A549 (cell line): ENCODE results near the gene EEFSEC. TPM values are rescaled to one million over a fixed set of nuclear protein-coding genes. Genes with fewer than 3 reads are reported as not detected.

Source experiments
- ATAC-seq, 2 experiments: fragments of 200-7000 bp in 1 of 2; fragments of >200 bp in 1 of 2; cut with Nextera tagmentation in 1 of 2; cut with Tn5 transposase in 1 of 2; 3 replicates each; pipeline versions ENCODE4 v1.8.0 to v1.9.1; 2018 to 2020; ENCODE audit warnings: mild to moderate bottlenecking in 1 of 2, moderate library complexity in 1 of 2
- CTCF ChIA-PET: fragments of 300-600 bp; sonication (Branson Sonifier 250); formaldehyde crosslinking; extraction: SDS; loops from one replicate; lab custom pipeline; 2021; ENCODE audit warnings: antibody characterized with exemption, inconsistent platforms; lab: Yijun Ruan, JAX
- POLR2A ChIA-PET: fragments of 350-600 bp; formaldehyde crosslinking; extraction: SDS; loops from one replicate; lab custom pipeline; 2021; ENCODE audit warnings: antibody characterized with exemption, inconsistent platforms; lab: Yijun Ruan, JAX
- DNase-seq, 2 experiments: peaks; one replicate each; pipeline versions ENCODE4 v3.0.0 to v3.0.0-alpha.2; 2011 to 2016; ENCODE audit warnings: low read depth in 1 of 2, low spot score in 1 of 2
- FAIRE-seq: peaks from 2 replicates; lab custom pipeline; 2011; peaks lifted over from hg19 to GRCh38; lab: Jason Lieb, UNC
- H3K27ac ChIP-seq, 2 experiments: fragments of >200 bp; sonication (Bioruptor Twin); formaldehyde crosslinking; 3 replicates each; pipeline ENCODE4 v1.5.1; 2016 to 2017
- H3K4me1 ChIP-seq: fragments of >200 bp; sonication (Bioruptor Twin); formaldehyde crosslinking; 3 replicates; pipeline ENCODE4 v1.6.1; 2016
- H3K4me2 ChIP-seq: fragments of >200 bp; sonication (Bioruptor Twin); formaldehyde crosslinking; 3 replicates; pipeline ENCODE4 v1.6.1; 2016
- H3K4me3 ChIP-seq: fragments of >200 bp; sonication (Bioruptor Twin); formaldehyde crosslinking; 3 replicates; pipeline ENCODE4 v1.5.1; 2016
- H3K9me3 ChIP-seq: fragments of >200 bp; sonication (Bioruptor Twin); formaldehyde crosslinking; 3 replicates; pipeline ENCODE4 v1.6.1; 2016
- ATOH8 ChIP-seq: fragments of 250-450 bp; sonication (Bioruptor Pico); IDR thresholded peaks from 2 replicates; pipeline ENCODE4 v1.5.0; 2020; ENCODE audit warnings: low read depth, mild to moderate bottlenecking, moderate library complexity
- CBX2 ChIP-seq: fragments of 200-600 bp; sonication (generic); IDR thresholded peaks from 2 replicates; pipeline ENCODE4 v1.6.1; 2016; ENCODE audit warnings: low read depth, mild to moderate bottlenecking, borderline replicate concordance
- CBX8 ChIP-seq: fragments of 200-600 bp; sonication (generic); IDR thresholded peaks from 2 replicates; pipeline ENCODE4 v1.6.1; 2016
- CHD4 ChIP-seq: fragments of 200-600 bp; sonication (generic); IDR thresholded peaks from 2 replicates; pipeline ENCODE4 v1.6.1; 2016; ENCODE audit warnings: antibody characterized with exemption, mild to moderate bottlenecking, borderline replicate concordance
- EP300 ChIP-seq, 2 experiments: fragments of >200 bp; sonication (Bioruptor Twin); formaldehyde crosslinking; IDR thresholded peaks; 2 replicates in 1 of 2; 3 replicates in 1 of 2; pipeline ENCODE4 v1.6.1; 2016 to 2017
- FOSB ChIP-seq: fragments of 250-450 bp; sonication (Bioruptor Pico); IDR thresholded peaks from 2 replicates; pipeline ENCODE4 v1.5.0; 2020; ENCODE audit warnings: mild to moderate bottlenecking, moderate library complexity
- FOSL2 ChIP-seq, 2 experiments: fragments of 450-650 bp in 1 of 2; fragments of >200 bp in 1 of 2; sonication (Bioruptor Twin) in 1 of 2; formaldehyde crosslinking; IDR thresholded peaks; 2 replicates each; pipeline versions ENCODE4 v1.5.0 to v1.6.1; 2016 to 2020; ENCODE audit warnings: mild to moderate bottlenecking in 1 of 2, moderate library complexity in 1 of 2
- FOXS1 ChIP-seq: fragments of 250-450 bp; sonication (Bioruptor Pico); IDR thresholded peaks from 2 replicates; pipeline ENCODE4 v1.5.0; 2020; ENCODE audit warnings: mild to moderate bottlenecking, moderate library complexity
- HEYL ChIP-seq: fragments of 250-450 bp; sonication (Bioruptor Pico); IDR thresholded peaks from 2 replicates; pipeline ENCODE4 v1.8.0; 2021; ENCODE audit warnings: mild to moderate bottlenecking, moderate library complexity
- HOXA7 ChIP-seq: fragments of 250-450 bp; sonication (Bioruptor Pico); IDR thresholded peaks from 2 replicates; pipeline ENCODE4 v1.5.0; 2020; ENCODE audit warnings: mild to moderate bottlenecking, moderate library complexity
- KDM1A ChIP-seq: fragments of 200-600 bp; sonication (generic); IDR thresholded peaks from 2 replicates; pipeline ENCODE4 v1.6.1; 2016; ENCODE audit warnings: low read depth, mild to moderate bottlenecking
- KDM5A ChIP-seq: fragments of 200-600 bp; sonication (generic); IDR thresholded peaks from 2 replicates; pipeline ENCODE4 v1.6.1; 2016; ENCODE audit warnings: antibody characterized with exemption, mild to moderate bottlenecking
- MAZ ChIP-seq: fragments of 150-350 bp; IDR thresholded peaks from 2 replicates; pipeline ENCODE4 v1.6.1; 2014; ENCODE audit warnings: antibody characterized with exemption, low read depth, low read length, borderline replicate concordance
- MYC ChIP-seq: IDR thresholded peaks from 2 replicates; pipeline ENCODE4 v1.6.1; 2012; ENCODE audit warnings: mild to moderate bottlenecking, inconsistent platforms, low read length, improper control_type of control experiment, borderline replicate concordance
- NFE2L2 ChIP-seq: fragments of 150-350 bp; conservative IDR thresholded peaks from 2 replicates; pipeline ENCODE4 v1.6.1; 2014; ENCODE audit warnings: low read length
- NR3C1 ChIP-seq: fragments of >200 bp; sonication (Bioruptor Twin); formaldehyde crosslinking; IDR thresholded peaks from 3 replicates; pipeline ENCODE4 v1.6.1; 2017
- POLR2A ChIP-seq: IDR thresholded peaks from 2 replicates; pipeline ENCODE4 v1.6.1; 2012; ENCODE audit warnings: mild to moderate bottlenecking, low read length
- POLR2AphosphoS2 ChIP-seq: conservative IDR thresholded peaks from 2 replicates; pipeline ENCODE4 v1.6.1; 2012; ENCODE audit warnings: low read length, improper control_type of control experiment, inconsistent platforms
- RNF2 ChIP-seq: fragments of 200-600 bp; sonication (generic); IDR thresholded peaks from 2 replicates; pipeline ENCODE4 v1.6.1; 2016; ENCODE audit warnings: low read depth, mild to moderate bottlenecking, antibody characterized with exemption, moderate library complexity, borderline replicate concordance
- TFCP2L1 ChIP-seq: fragments of 250-450 bp; sonication (Bioruptor Pico); IDR thresholded peaks from 2 replicates; pipeline ENCODE4 v1.5.0; 2021; ENCODE audit warnings: mild to moderate bottlenecking
- WGBS: methylation state at CpG from one replicate; pipeline ENCODE4 v1.1.6; 2017; ENCODE audit errors: missing lambda C conversion rate; 5-methylcytosine and 5-hydroxymethylcytosine counted together
- polyA plus RNA-seq, 4 experiments: library from polyadenylated mRNA; depleted of rRNA in 3 of 4; stranded (reverse); fragments of >200 nt; fragmentation: RNase III in 1 of 4; extraction: RNeasy Plus Mini Kit Qiagen cat#74134 plus additional on column Dnase treatment in 1 of 4; gene quantifications; 2 replicates in 3 of 4; 3 replicates in 1 of 4; pipeline ENCODE4 v1.2.3, GENCODE V29; 2011 to 2017
- TF ChIP-seq, protein P1 (sequence below): fragments of 450-650 bp; IDR thresholded peaks from 2 replicates; pipeline ENCODE4 v1.6.1; 2014; ENCODE audit warnings: antibody characterized with exemption
- TF ChIP-seq, protein P2 (sequence below): fragments of 200-600 bp; sonication (generic); IDR thresholded peaks from 2 replicates; pipeline ENCODE4 v1.6.1; 2016; ENCODE audit warnings: antibody characterized with exemption, mild to moderate bottlenecking, moderate library complexity
- TF ChIP-seq, protein P3 (sequence below): IDR thresholded peaks from 2 replicates; pipeline ENCODE4 v1.6.1; 2012; ENCODE audit warnings: low read depth, borderline replicate concordance

Gene EEFSEC
- polyA plus RNA-seq, 2 of the 4 experiments (the other 2 are of a cell fraction) = 6.9 to 7.3 TPM

DNA sequence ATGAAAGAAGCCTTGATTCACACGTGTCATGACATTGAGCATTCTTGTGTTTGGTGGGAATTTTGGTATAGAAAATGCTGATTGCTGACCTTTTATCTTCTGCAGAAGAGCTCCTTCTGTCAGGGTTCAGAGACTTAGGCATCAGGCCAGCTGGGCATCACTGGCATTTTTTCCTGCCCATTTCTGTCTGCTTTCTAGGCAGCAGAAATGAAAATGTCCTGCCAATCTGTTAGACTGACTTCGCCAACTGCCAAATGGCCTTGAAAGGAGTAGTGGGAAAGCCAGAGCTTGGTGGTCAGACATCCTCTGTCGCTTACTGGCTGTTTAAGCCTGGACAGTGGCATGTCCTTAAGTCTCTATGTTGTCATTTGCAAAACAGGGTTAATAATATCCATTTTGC lies 57.4 kb downstream of the EEFSEC start:
- WGBS = 93% methylated on average over 3 of the region's 3 CpGs
- FAIRE-seq (no peak), ATAC-seq (no peak), DNase-seq (no peak)
- no peaks in the 10 kb centered on the region for H3K9me3 ChIP-seq
- no peak overlapping the region for H3K4me3 ChIP-seq
- CTCF ChIA-PET = interaction anchor here (1.1 kb wide), 1 partner anchor 13 kb away, joined by 3 read pairs; no protein-coding TSS in a partner anchor
- TF ChIP-seq POLR2AphosphoS2 (no peak), CBX2 (no peak), FOSB (no peak), HOXA7 (no peak), KDM1A (no peak), EP300 (IDR thresholded peaks at IDR 0.05) (no peak), ATOH8 (CRISPR knock-in tag) (no peak), POLR2A (no peak), FOXS1 (no peak), MAZ (no peak), KDM5A (no peak), NR3C1 (no peak), FOSL2 (IDR thresholded peaks at IDR 0.05) (no peak), FOSL2 (CRISPR knock-in tag; IDR thresholded peaks at IDR 0.05) (no peak), CBX8 (no peak), NFE2L2 (no peak)
- TF ChIP-seq, protein P1, sequence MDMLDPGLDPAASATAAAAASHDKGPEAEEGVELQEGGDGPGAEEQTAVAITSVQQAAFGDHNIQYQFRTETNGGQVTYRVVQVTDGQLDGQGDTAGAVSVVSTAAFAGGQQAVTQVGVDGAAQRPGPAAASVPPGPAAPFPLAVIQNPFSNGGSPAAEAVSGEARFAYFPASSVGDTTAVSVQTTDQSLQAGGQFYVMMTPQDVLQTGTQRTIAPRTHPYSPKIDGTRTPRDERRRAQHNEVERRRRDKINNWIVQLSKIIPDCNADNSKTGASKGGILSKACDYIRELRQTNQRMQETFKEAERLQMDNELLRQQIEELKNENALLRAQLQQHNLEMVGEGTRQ = no peak
- TF ChIP-seq, protein P2, sequence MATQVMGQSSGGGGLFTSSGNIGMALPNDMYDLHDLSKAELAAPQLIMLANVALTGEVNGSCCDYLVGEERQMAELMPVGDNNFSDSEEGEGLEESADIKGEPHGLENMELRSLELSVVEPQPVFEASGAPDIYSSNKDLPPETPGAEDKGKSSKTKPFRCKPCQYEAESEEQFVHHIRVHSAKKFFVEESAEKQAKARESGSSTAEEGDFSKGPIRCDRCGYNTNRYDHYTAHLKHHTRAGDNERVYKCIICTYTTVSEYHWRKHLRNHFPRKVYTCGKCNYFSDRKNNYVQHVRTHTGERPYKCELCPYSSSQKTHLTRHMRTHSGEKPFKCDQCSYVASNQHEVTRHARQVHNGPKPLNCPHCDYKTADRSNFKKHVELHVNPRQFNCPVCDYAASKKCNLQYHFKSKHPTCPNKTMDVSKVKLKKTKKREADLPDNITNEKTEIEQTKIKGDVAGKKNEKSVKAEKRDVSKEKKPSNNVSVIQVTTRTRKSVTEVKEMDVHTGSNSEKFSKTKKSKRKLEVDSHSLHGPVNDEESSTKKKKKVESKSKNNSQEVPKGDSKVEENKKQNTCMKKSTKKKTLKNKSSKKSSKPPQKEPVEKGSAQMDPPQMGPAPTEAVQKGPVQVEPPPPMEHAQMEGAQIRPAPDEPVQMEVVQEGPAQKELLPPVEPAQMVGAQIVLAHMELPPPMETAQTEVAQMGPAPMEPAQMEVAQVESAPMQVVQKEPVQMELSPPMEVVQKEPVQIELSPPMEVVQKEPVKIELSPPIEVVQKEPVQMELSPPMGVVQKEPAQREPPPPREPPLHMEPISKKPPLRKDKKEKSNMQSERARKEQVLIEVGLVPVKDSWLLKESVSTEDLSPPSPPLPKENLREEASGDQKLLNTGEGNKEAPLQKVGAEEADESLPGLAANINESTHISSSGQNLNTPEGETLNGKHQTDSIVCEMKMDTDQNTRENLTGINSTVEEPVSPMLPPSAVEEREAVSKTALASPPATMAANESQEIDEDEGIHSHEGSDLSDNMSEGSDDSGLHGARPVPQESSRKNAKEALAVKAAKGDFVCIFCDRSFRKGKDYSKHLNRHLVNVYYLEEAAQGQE = no peak
- POLR2A ChIA-PET = interaction anchor here (0.7 kb wide), 1 partner anchor 247 kb away, joined by 3 read pairs; no protein-coding TSS in a partner anchor
- H3K4me2 ChIP-seq = no peak overlapping the region
- no peak overlapping the region for H3K27ac ChIP-seq
- H3K4me1 ChIP-seq = no peaks in the 10 kb centered on the region

DNA sequence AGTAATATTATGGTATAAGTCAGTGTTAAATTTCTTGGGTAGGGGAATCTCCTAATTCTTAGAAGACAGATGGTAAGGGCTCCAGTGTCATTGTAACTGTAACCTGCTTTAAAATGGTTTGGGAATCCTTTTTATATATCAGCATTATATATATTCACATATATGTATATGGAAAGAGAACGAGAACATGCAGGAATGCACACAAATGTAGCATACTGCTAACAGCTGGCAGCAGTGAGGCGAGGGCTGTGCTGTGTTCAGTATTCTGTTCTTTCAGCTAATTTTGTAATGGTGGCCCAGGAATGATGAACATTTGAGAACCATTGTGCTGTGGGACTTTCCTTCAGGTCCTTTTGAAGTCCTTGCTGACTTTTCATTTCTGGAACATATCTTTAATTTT lies 60.8 kb downstream of the EEFSEC start:
- ChIA-PET CTCF (interaction anchor here (2.9 kb wide), 1 partner anchor 12 kb away, joined by 12 read pairs; no protein-coding TSS in a partner anchor), POLR2A (no interaction called here)
- H3K4me3 ChIP-seq = no peak overlapping the region
- no peak overlapping the region for H3K27ac ChIP-seq
- FAIRE-seq (no peak), ATAC-seq (no peak), DNase-seq (no peak)
- no peaks in the 10 kb centered on the region for H3K9me3 ChIP-seq
- peaks cover 13% of the 10 kb centered on the region; the same call in 2 of the 3 replicates for H3K4me1 ChIP-seq
- no peak overlapping the region for H3K4me2 ChIP-seq
- TF ChIP-seq RNF2 (no peak), MYC (no peak), TFCP2L1 (CRISPR knock-in tag) (no peak), KDM1A (no peak), CHD4 (no peak), HEYL (CRISPR knock-in tag) (no peak), MAZ (no peak)
- TF ChIP-seq, protein P3, sequence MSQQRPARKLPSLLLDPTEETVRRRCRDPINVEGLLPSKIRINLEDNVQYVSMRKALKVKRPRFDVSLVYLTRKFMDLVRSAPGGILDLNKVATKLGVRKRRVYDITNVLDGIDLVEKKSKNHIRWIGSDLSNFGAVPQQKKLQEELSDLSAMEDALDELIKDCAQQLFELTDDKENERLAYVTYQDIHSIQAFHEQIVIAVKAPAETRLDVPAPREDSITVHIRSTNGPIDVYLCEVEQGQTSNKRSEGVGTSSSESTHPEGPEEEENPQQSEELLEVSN = no peak
- WGBS = 95% methylated on average over 2 of the region's 2 CpGs
